ENCODE data around the gene TCERG1. TPM values are rescaled to one million over a fixed set of nuclear protein-coding genes. Genes with fewer than 3 reads are reported as not detected.

The TCERG1 gene
- total and polyA plus RNA-seq, 2 donors (not counting 1 experiment from before 2014, with no cell fraction given) = 44.6 to 95.2 TPM

DNA sequence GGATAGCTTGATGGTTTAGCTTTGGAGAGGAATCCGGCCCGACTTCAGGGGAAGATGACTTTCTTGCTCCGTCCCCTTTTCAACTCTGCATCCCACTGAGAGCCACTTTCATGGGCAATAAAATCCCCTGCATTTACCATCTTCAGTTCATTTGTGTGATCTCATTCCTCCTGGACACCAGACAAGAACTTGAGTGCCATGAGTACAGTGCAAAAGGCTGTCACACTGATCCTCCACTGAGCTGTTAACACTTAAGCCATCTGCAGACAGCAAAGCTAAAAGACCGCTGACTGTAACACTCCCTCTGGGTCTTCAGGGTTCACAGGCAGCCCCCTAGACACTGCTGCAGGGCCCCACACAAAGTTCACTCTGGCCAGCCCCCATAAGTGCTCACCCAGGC lies 48.3 kb upstream of the TCERG1 start:
- H3K79me2 ChIP-seq (ENCODE audit: control insufficient read depth, insufficient read depth, low read length) = no peaks in the 10 kb centered on the region
- no peaks in the 10 kb centered on the region for H3K4me1 Mint-ChIP-seq
- 86% methylated on average over 3 of the region's 4 CpGs for WGBS (ENCODE audit: insufficient coverage)
- TF ChIP-seq EZH2 (IDR thresholded peaks at IDR 0.05; ENCODE audit: borderline replicate concordance, insufficient read depth, low read depth, low read length, poor library complexity, severe bottlenecking) = no peak
- TF ChIP-seq, protein P1, sequence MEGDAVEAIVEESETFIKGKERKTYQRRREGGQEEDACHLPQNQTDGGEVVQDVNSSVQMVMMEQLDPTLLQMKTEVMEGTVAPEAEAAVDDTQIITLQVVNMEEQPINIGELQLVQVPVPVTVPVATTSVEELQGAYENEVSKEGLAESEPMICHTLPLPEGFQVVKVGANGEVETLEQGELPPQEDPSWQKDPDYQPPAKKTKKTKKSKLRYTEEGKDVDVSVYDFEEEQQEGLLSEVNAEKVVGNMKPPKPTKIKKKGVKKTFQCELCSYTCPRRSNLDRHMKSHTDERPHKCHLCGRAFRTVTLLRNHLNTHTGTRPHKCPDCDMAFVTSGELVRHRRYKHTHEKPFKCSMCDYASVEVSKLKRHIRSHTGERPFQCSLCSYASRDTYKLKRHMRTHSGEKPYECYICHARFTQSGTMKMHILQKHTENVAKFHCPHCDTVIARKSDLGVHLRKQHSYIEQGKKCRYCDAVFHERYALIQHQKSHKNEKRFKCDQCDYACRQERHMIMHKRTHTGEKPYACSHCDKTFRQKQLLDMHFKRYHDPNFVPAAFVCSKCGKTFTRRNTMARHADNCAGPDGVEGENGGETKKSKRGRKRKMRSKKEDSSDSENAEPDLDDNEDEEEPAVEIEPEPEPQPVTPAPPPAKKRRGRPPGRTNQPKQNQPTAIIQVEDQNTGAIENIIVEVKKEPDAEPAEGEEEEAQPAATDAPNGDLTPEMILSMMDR (IDR thresholded peaks at IDR 0.05) = no peak
- peaks cover 48% of the 10 kb centered on the region for H3K27me3 Mint-ChIP-seq
- no peak overlapping the region for H3K4me2 ChIP-seq (replicated peaks; ENCODE audit: low read depth, low read length, poor library complexity, severe bottlenecking)
- intact Hi-C loops (cut with micrococcal nuclease) = no loop called here
- H4K20me1 ChIP-seq (ENCODE audit: control insufficient read depth, insufficient read depth, low read length, poor library complexity, severe bottlenecking) = no peaks in the 10 kb centered on the region
- DNase-seq (no peak), ATAC-seq (ENCODE audit: low read depth) (no peak)
- ChIA-PET POLR2A (no interaction called here), CTCF (interaction anchor here (0.8 kb wide), 1 partner anchor 27 kb away, joined by 3 read pairs; no protein-coding TSS in a partner anchor)
- H3K4me1 ChIP-seq (ENCODE audit: control insufficient read depth in 2 of 2, insufficient read depth in 2 of 2, low read length in 2 of 2) = no peaks in the 10 kb centered on the region
- no peak overlapping the region for H3K4me3 Mint-ChIP-seq
- peaks cover 0 to 6% (median 1%) of the 10 kb centered on the region in 4 experiments for H3K27me3 ChIP-seq (replicated peaks in 1 of 4; ENCODE audit: control extremely low read depth in 1 of 4, control insufficient read depth in 3 of 4, insufficient read depth in 4 of 4, low read length in 3 of 4)
- H3K9ac ChIP-seq (ENCODE audit: low read length) = no peak overlapping the region
- H3K36me3 ChIP-seq (replicated peaks in 1 of 2; ENCODE audit: control extremely low read depth in 1 of 2, control insufficient read depth in 1 of 2, extremely low read depth in 1 of 2, insufficient read depth in 2 of 2, low read length in 1 of 2) = no peaks in the 10 kb centered on the region
- no peak overlapping the region for H3K4me3 ChIP-seq (ENCODE audit: control extremely low read depth in 1 of 5, extremely low read depth in 1 of 5, insufficient read depth in 1 of 5, low read depth in 2 of 5, low read length in 4 of 5)
- H3K27ac ChIP-seq (ENCODE audit: low read length in 2 of 2) = no peak overlapping the region
- no peak overlapping the region for H2AFZ ChIP-seq (ENCODE audit: insufficient read depth, low read depth, low read length, poor library complexity, severe bottlenecking)
- H3K9me3 ChIP-seq (ENCODE audit: control extremely low read depth in 1 of 3, control insufficient read depth in 2 of 3, insufficient read depth in 1 of 3, low read length in 2 of 3) = no peaks in the 10 kb centered on the region
- no peaks in the 10 kb centered on the region for H3K9me3 Mint-ChIP-seq (ENCODE audit: insufficient read depth)
- no peak overlapping the region for H3K27ac Mint-ChIP-seq

DNA sequence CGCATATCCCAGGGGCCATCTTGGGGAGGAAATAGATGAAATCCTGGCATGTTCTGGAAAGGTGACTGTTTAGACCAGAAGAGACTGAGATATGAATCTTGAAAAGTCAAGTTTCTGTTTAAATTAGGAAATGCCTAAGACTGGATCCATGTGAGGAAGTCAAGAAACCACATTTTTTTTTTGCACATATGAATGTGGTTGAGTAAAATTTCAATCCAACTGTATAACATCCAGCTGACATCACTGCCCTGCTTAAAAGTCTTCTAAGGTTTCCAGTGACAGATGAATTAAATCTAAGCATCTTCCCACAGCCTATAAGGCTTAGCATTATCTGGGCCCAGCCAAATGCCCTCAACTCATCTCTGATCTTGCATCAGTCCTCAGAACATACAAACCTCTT lies 47.7 kb upstream of the TCERG1 start:
- intact Hi-C loops (cut with micrococcal nuclease) = no loop called here
- H3K27me3 Mint-ChIP-seq = peaks cover 43% of the 10 kb centered on the region

More for the DNA sequence above, 47.7 kb upstream of the TCERG1 start:
- no peaks in the 10 kb centered on the region for H3K9me3 ChIP-seq (ENCODE audit: control extremely low read depth in 1 of 3, control insufficient read depth in 2 of 3, insufficient read depth in 1 of 3, low read length in 2 of 3)
- CTCF ChIA-PET = interaction anchor here (0.8 kb wide), 1 partner anchor 26 kb away, joined by 3 read pairs; no protein-coding TSS in a partner anchor
- peaks cover 0 to 3% (median 1%) of the 10 kb centered on the region in 4 experiments for H3K27me3 ChIP-seq (replicated peaks in 1 of 4; ENCODE audit: control extremely low read depth in 1 of 4, control insufficient read depth in 3 of 4, insufficient read depth in 4 of 4, low read length in 3 of 4)
- Mint-ChIP-seq H3K9me3 (ENCODE audit: insufficient read depth) (no peaks in the 10 kb centered on the region), H3K4me3 (no peak overlapping the region), H3K4me1 (no peaks in the 10 kb centered on the region), H3K27ac (no peak overlapping the region)
- no peak overlapping the region for H3K27ac ChIP-seq (ENCODE audit: low read length in 2 of 2)
- POLR2A ChIA-PET = no interaction called here
- H3K79me2 ChIP-seq (ENCODE audit: control insufficient read depth, insufficient read depth, low read length) = no peaks in the 10 kb centered on the region
- H3K9ac ChIP-seq (ENCODE audit: low read length) = no peak overlapping the region
- H3K4me2 ChIP-seq (replicated peaks; ENCODE audit: low read depth, low read length, poor library complexity, severe bottlenecking) = no peak overlapping the region
- no peak overlapping the region for H3K4me3 ChIP-seq (ENCODE audit: control extremely low read depth in 1 of 5, extremely low read depth in 1 of 5, insufficient read depth in 1 of 5, low read depth in 2 of 5, low read length in 4 of 5)
- H3K4me1 ChIP-seq (ENCODE audit: control insufficient read depth in 2 of 2, insufficient read depth in 2 of 2, low read length in 2 of 2) = no peaks in the 10 kb centered on the region
- ATAC-seq (ENCODE audit: low read depth) (no peak), DNase-seq (no peak)
- TF ChIP-seq, protein P1 (IDR thresholded peaks at IDR 0.05) = no peak
- TF ChIP-seq EZH2 (IDR thresholded peaks at IDR 0.05; ENCODE audit: borderline replicate concordance, insufficient read depth, low read depth, low read length, poor library complexity, severe bottlenecking) = no peak
- no peaks in the 10 kb centered on the region for H4K20me1 ChIP-seq (ENCODE audit: control insufficient read depth, insufficient read depth, low read length, poor library complexity, severe bottlenecking)
- WGBS (ENCODE audit: insufficient coverage) = 10% methylated on average over 1 of the region's 1 CpG
- H2AFZ ChIP-seq (ENCODE audit: insufficient read depth, low read depth, low read length, poor library complexity, severe bottlenecking) = no peak overlapping the region
- H3K36me3 ChIP-seq (replicated peaks in 1 of 2; ENCODE audit: control extremely low read depth in 1 of 2, control insufficient read depth in 1 of 2, extremely low read depth in 1 of 2, insufficient read depth in 2 of 2, low read length in 1 of 2) = no peaks in the 10 kb centered on the region
